GM18519 (cell line): ENCODE data around the gene UMAD1.

ENCODE experiments used
- ATAC-seq: cut with Tn5 transposase; IDR thresholded peaks from one replicate; pipeline ENCODE4 v1.9.1; 2021; ENCODE audit warnings: mild to moderate bottlenecking, moderate library complexity; ENCODE audit not compliant: unreplicated experiment, low FRiP score

UMAD1 gene

DNA sequence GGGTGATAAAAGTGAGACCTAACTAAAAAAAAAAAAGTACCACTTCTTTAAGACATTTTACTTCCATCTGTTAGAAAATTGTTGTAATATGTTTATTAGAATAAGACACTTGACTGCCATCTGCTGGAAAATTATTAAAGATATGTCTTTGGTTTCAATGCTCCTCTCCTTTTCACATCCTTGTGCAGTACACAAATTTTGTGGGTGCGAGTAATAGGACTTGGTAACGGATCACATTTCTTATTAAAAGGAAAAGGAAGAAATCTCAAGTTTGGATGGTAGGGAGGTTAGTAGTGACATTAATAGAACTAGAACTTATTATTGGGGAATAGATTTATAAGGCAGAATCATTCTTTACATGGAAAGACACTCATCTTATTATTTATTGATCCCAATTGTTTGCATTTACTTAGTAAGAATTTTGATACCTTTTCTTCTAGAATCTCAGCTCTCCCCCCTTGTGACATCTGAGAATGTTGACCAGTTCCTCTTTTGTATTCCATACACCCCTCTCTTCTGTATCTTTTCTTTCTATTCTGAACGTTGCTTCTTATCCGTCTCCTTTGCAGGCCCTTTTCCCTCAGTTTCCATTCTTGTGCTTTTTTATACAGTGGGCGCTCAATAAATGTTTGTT lies 120.9 kb downstream of the UMAD1 start:
- no peak for ATAC-seq

DNA sequence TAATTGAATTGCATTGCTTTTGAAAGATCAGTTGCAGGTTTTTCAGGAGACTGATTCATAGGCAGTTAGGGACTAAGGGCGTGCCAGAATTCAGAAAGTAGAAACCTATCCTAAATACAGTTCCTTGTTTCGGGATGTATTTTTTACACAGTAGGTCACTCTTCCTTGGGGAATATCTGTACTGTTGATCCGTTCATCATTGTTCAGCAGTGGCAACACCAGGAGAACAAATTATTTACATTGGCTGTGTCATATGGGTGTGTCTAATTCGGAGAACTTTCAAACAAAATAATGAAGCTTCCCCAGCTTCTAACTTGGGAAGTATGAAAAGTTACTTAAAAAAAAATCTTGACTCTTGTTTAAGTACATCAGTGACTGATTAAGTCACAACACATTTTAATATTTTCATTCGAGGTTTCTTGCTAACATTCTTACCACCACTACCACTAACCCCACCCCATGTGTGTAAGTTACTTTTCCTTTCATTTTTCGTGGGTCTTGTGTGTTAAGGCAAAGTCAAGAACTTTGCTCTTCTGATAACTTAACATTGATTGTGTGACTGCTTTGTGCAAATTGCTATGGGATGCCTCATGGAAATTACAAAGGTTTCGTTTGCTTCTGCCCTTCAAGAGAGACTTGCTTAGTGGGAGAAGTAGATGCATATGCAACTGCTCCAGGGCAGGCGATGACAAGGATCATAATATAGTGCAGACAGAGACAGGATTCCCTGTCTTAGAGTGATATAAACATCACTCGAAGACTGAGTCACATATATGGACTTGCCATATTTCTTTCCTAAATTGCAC lies 121.6 kb downstream of the UMAD1 start:
- peak; percentile 63 for ATAC-seq

DNA sequence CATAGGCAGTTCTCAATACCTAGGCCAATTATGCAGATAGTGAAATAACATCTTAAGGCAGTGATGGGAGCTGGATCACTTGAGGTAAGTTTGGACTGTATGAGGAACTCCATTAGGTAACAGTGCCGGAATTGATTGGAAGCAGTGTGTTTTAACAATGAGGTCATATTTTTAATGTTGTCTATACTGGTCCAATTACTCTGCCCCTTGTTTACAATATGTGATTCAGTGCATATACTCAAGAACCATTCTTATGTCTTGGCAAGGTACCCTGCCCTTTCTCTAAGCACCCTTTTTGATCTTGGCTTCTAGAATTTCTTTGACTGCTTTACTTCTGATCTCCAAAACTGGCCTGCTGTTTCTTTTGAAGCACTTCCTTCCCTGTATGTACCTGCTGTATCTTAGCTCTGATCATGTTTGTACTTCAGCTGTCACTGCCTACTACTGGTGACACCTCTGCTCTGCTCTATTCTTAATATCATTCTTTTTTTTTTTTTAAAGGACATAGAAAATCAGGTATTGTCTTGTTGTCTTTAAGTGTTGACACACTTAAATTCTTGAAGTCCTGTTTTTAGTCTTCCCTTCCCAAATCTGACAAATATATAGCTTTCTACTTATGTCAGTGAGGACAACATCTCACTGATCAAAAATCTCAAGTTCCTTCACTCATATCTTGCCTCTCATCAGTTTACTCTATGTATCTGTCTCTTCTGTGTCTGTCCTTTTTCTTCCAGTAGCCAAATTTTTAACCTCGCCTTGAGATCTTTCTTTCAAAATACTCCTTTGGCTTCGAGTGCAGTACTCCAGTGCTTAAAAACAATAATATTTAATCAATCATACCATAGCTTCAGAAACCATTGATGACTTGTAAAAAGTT lies 124.2 kb downstream of the UMAD1 start:
- no peak for ATAC-seq

DNA sequence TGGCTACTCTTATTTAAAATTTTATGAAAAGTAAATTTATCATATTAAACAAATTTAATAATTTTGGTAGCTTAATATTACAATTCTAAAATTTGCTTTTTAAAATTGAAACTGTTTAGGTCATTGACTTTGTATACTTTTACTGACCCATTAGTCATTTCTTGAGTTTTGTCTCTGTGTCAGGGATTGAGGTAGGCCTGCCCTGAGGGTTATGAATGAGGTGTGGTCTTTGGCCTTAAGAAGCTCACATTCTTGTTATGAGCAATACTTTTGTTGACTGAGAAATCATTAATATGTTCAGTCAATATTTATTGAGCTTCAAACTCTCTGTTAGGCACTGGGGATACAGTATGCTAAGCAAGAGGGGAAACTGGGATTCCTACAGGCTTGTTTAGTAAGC lies 124.9 kb downstream of the UMAD1 start:
- no peak for ATAC-seq

DNA sequence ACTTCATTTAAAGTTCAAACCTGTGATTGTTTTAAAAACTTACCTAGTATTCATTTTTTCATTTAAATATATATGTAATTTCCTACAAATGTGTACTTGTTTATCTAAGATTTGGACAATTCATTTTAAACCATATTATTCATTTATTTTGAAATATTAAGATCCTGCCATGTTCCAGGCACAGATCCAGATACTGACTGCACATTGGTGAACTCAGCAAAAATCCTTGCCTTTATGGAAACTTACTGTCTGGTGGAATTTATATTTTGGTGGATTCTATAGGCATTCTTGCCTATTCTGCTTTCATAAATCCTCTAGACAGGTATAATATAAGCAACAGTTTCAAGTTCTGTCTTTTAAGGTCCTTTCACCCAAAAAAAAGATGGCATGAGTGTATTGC lies 126.1 kb downstream of the UMAD1 start:
- ATAC-seq = no peak

DNA sequence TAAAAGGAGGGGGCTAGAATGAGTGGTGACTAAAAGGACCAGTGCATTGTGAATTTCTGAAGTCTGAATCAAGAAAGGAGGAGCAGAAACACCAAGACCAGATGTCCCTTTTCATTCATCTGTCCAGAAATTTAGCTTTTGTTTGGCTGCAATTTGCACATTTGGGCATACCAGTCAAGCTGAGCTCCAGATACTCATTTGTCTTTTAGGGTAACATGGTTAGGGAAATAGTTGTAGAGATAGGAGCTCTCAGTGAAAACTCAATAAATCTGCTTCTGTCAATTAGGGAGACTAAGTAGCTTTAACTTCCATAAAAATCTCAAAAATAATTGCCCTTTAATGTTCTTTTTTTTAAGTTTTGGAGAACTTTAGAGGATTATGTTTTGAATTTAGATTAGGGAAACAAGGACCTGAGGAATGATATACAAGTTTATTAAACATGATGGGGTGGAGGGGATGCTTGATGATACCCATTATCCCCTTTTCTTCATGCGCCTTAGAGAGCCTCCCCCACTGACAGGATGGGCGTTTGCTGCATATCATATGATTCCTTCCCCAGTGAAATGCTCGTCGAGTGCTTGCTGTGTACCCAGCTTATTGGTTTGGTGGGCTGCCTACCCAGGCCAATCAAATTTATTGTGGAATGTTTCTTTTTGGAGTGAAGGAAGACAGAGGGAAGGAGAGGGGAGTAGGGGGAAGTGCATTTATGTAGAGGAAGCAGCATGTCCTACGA lies 128.6 kb downstream of the UMAD1 start:
- no peak for ATAC-seq

DNA sequence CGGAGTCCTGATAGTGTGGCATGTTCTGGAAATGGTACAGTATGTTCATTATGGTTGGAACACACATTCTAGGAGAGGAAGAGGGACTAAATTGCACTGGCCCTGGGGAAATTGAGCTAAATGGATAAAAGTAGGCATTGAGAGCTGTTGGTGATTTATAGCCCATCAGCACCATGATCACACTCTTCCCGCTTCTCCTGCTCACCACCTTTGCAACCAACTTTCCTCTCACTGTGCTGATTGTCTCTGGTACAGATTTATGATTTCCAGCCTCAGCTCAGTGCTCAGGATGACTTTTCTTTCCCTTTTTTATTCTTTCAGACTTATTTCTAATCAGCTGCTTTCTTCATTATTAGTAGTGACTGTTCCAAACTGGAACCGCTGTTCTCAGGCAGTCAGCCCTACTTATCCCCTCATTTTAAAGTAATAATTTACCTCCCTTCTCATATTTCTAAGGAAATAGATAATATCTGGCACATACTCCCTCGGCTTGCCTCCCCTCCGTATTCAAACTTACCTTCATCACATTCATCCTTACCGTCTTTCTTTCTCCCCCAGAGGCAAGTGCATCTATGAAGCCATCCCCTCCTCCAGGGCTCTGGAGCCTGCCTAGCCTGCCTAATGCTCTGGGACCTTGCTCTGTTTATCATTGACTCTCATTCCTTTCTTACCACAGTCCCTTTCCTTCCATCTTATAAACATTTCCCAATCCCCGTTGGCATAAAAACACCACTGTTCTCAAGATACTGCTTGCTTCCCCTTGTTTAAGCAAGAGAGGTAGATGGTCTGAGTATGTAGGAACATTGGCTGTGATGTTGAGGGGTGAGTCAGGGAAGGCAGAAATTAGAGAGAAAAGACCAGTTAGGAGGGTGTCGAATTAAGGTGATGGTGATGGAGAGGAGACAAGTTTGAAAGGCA lies 129.4 kb downstream of the UMAD1 start:
- ATAC-seq = no peak

DNA sequence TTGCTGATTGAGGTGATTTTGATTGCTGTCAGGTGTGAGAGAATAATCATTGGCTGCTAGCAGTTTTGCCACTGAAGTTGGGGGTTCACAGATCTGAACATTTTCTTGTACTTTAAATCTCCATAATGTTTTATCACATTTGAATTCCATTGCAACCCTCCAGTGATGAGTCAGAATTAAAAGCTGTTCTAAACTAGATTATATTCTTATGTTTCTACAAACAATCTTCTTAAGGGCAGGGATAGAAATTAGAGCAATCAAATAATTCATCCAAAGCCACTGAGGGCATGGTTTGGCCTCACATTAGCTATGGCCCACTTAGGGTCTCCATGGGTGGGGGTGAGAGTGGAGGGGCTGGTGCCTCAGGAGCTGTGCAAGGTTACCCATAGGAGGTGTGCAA lies 130.9 kb downstream of the UMAD1 start:
- ATAC-seq = no peak

DNA sequence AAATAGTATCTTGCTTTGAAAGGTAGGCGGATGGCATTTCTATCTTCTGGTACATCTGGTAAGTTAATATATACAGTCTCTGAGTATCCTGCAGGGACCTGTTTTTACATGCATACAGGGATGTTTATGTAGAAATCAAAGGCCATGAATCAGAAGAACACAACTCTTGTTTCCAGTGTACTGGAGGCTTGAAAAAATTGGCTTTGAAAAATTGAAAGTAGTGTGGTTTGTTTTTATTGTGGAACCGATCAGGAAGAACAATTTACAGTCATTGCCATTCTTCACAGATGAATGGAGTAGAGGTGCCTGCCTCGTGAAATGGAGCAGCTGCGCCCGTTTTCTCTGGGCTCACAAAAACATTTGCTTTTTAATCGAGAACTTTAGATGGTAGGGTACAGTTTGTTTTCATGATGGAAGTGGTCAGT lies 131.9 kb downstream of the UMAD1 start:
- ATAC-seq = peak; percentile 39

DNA sequence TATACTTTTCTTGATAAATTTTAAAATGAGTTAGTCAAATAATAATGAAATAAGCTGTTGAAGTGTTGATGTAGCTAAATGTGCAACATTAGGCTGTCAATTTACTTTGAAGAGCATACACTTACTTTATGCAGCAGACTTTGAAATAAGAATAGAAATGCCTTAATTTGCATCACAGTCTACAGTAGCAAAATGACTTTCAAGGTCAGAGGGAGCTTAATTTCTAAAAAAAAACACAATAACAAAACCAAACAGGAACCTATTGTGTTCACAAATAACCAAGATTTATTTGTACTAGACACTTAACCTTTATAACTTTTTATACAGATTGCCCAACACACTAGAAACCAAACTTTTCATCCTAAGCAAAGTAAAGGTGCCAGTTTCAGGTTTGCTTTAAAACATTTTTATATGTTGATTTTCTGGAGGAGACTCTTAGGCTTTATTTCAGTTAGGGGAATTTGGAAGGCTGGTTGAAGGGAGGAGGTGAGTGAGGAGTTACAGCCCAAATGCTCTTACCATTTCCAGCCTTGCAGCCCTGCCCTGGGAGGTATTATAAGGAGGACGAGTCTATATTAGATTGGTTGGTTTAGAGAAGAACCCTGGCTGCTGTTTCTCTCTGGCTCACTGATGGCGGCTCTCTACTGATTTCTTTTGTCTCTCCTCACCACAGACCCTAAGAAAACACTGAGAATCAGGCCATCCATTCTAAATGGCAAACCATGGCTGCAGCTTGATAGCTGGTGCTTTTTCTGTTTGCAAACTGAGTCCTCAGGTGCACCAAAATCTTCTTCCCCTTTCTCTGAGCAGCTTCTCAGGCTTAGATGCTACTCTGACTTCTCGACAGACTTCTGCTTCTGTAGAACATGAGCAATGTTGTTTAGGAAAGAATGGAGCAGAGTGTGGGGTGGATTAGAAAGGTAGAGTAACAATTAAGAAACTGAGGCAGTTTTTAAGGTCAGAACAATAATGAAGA lies 133.1 kb downstream of the UMAD1 start:
- ATAC-seq = peak; percentile 55

DNA sequence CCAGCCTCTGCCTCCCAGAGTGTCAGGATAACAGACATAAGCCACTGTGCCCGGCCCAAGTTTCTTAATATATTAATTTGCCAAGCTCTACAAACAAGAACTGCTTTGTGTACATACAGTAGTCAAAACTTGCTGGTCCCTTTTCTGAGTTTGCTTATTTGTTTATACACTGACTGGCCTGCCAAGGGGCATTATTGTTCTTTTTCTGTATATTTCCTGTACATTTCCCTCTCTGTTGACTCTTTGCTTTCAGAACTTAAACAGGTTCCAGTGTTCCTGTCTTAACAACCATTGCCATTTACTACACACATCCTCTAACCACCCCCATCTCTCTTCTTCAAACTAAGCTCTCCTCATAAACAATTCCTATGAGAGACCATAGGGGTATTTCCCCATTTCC lies 139.3 kb downstream of the UMAD1 start:
- no peak for ATAC-seq

DNA sequence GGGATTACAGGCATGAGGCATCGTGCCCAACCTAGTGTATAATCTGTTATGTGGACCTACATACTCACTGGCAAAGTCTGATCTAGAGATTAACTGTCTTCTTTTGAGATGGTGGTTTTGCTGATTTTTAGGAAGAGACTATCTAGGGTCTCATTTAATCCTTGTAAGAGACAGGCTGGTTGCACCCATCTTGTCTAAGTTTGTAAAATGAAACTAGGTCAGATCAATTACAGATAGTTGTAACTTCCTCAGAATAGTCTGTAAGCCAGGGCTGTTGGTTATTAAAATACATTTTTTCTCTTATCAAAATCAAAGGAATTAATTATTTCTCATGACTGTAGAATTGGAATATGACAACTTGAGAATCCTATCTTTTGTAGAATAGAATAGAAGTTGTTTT lies 142.4 kb downstream of the UMAD1 start:
- no peak for ATAC-seq

DNA sequence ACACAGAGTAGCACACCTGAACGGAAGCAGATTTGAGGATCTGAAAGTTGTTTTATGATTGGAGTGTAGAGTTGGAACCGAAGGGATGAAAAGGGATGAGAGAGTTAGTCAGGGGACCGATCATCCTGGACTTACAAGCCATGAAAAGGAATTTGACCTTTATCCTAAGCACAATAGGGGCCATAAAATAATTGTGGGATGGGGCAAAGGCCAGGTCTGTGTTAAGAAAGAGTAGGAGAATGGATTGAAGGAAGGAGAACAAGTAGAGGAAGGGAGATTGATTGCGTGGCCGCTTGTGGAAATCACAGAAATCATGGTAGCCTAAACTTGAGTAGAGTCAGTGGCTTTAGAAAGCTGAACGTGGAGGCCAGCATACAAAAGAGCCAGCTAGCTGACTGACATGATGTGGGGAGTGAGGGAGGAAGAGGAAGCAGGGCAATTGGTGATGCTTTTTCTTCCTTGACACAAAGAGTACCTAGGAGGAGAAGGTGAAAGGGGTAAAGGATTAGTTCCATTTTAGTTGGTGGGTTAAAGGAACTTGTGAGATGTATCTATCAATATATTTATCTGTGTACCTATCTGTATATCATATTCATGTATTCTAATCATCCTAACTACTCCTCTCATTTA lies 144.9 kb downstream of the UMAD1 start:
- ATAC-seq = no peak

DNA sequence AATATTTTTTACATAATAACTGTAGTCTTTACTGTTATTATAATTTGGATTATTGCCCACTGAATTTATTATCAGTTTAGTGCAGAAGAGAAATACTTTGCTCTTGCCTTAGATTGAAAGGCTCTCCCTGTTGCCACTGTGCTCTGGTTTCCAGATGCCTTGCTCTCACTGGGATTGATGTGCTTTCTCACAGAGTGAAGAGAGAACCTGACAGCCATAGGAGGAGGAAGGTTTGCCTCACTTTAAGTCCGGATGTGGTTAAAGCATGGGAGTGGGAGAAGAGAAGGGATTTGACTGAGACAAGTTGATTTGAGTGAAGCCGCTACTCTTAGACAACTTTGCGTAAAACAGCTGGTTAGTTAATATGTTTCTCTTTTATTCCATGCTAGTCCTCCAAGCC lies 146.0 kb downstream of the UMAD1 start:
- no peak for ATAC-seq

DNA sequence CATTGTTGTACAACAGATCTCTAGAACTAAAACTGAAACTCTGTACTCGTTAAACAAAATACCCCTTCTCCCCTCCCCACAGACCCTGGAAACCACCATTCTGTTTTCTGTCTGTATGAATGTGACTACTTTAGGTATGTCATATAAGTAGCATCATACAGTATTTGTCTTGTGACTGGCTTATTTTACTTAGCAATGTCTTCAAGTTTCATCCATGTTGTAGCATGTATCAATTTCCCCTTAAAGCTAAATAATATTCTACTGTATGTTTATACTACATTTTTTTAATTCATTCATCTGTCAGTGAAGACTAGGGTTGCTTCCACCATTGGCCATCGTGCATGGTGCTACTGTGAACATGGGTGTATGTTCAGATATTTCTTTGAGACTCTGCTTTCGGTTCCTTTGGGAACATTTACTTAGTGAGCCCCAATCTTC lies 149.0 kb downstream of the UMAD1 start:
- ATAC-seq = peak; percentile 92

DNA sequence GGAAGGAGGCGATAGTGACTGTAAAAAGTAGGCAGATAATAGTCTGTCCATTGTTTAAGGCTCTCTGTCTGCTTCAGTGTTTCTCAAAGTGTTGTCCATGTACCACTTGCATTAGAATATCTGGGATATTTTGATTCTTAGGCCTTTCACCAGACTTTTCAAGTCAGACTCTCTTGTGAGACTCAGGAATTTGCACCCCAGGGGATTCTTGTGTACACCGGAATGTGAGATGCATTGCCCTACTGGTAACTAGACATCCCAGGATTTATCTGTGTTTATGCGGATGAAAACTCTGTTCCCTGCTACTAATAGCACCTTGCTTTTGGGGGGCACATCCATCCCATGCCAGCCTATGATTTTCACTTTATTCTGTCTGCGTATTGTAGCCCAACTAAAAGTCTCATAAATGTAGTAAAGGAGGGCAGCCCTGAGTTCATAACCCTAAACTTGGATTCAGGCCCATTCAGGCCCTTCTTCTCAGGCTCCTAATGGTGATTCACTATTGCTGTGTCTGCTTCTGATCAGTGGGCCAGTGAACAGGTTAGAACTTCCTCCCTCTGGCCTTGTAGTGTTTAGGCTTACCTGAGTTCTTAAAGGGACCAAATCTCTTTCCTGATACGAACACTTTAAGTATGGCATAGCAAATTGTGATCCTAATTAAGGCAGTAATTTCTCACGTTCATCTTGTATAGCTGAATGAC lies 149.6 kb downstream of the UMAD1 start:
- no peak for ATAC-seq

DNA sequence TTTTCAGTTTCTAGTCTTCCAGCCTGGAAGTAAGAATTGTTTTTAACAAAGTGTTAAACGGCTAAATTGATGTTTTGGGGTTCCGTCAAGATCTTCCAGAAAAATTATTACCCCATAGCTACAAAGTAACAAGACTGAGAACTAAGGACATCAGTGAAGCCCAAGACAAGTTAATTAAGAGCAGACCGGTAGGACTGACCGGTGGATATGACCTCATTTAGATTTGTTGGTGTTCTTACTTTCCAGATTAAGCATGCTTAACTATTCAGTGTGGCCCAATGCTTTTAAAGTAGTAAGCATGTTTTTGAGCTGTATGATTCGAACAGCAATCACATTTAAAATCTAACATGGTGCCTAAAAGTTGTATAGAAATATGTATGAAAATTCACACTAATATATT lies 151.0 kb downstream of the UMAD1 start:
- no peak for ATAC-seq
